IPS-18c (cell line): Measurements from ENCODE around the gene DCTN2.
"Not testable (repeated sequence)": the region's sequence is repeated elsewhere in the genome, so short reads cannot be mapped to it uniquely, and the experiment has no call there.

ENCODE experiments used
- H3K4me3 ChIP-seq: 2 replicates; pipeline ENCODE4 v1.7.0; 2013; ENCODE audit warnings: low read depth, mild to moderate bottlenecking, low read length, moderate library complexity; ENCODE audit not compliant: insufficient read depth
- H3K9me3 ChIP-seq: one replicate; pipeline ENCODE4 v1.6.1; 2013; ENCODE audit warnings: mild to moderate bottlenecking, low read length, moderate library complexity; ENCODE audit not compliant: control insufficient read depth, insufficient read depth

The DCTN2 gene

DNA sequence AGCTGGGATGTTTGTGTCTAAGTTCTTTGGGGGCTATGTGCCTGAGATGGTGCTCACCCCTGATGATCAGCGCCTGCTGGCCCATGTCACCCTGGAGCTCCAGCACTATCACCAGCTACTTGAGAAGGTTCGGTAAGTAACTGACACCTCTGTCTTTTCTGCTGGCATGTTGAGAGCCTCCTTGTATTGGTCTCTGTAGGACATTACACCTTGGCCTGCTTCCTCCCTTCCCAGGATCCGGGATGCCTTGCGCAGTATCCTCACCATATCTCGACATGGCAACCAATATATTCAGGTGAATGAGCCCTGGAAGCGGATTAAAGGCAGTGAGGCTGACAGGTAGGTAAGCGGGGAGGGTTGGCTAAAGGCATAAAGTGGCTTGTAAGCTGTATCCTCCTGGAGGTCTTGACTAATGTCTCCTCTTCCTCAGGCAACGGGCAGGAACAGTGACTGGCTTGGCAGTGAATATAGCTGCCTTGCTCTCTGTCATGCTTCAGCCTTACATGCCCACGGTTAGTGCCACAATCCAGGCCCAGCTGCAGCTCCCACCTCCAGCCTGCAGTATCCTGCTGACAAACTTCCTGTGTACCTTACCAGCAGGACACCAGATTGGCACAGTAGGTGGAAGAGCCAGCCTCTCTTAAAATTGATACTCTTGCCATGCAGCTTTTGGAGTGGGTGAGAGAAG is 32.1 kb downstream of the DCTN2 start:
- no peak overlapping the region for H3K4me3 ChIP-seq
- no peaks in the 10 kb centered on the region for H3K9me3 ChIP-seq

DNA sequence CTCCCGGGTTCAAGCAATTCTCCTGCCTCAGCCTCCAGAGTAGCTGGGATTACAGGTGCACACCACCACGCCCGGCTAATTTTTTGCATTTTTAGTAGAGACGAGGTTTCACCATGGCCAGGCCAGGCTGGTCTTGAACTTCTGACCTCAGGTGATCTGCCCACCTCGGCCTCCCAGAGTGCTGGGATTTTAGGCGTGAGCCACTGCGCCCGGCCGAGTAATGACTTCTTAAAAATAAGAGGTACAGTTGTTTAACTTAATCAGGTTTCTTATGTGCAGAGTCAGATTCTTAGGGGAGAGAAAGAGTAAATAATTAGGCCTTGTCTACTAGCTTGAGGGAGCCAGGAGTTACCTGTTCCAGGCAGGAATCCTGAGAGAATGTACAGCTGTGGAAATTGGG is 32.7 kb downstream of the DCTN2 start:
- not testable (repeated sequence) for H3K9me3 ChIP-seq, H3K4me3 ChIP-seq

DNA sequence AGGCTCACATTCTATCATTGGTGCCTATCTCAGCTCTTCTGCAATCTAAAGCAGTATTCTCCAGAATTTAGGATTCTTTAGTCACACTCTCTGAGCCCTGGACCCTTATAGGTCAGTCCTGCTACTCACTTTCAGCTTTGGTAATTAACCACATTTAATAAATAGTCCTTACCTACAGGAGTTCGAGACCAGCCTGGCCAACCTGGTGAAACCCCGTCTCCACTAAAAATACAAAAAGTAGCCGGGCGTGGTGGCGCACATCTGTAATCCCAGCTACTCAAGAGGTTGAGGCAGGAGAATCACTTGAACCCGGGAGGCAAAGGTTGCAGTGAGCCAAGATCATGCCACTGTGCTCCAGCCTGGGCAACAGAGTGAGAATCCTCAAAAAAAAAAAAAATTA is 33.3 kb downstream of the DCTN2 start:
- H3K4me3 ChIP-seq, H3K9me3 ChIP-seq: not testable (repeated sequence)

DNA sequence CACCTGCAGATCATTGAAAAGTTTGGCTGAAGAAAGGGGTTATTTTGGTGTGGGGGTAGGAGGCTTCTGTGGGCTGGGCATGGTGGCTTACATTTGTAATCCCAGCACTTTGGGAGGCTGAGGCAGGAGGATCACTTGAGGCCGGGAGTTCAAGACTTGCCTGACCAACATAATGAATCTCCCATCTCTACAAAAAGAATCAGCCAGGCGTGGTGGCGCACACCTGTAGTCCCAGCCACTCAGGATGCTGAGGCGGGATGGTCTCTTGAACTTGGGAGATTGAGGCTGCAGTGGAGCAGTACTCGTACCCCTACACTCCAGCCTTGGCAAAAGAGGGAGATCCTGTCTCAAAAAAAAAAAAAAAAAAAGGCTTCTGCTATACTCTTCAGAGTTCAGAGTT is 33.7 kb downstream of the DCTN2 start:
- Histone ChIP-seq H3K4me3 (no peak overlapping the region), H3K9me3 (no peaks in the 10 kb centered on the region)

DNA sequence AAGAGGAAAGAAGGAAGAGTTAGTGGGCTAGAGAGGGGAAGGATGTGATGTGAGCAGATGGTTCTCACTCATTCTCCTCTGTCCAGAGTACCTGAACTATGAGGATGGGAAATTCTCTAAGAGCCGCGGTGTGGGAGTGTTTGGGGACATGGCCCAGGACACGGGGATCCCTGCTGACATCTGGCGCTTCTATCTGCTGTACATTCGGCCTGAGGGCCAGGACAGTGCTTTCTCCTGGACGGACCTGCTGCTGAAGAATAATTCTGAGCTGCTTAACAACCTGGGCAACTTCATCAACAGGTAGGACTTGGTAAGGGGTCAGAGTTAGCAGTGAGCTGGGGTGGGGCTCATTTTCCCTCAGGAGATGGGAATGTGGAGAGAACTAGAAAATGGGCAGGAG is 34.3 kb downstream of the DCTN2 start:
- Histone ChIP-seq H3K9me3 (no peaks in the 10 kb centered on the region), H3K4me3 (no peak overlapping the region)

DNA sequence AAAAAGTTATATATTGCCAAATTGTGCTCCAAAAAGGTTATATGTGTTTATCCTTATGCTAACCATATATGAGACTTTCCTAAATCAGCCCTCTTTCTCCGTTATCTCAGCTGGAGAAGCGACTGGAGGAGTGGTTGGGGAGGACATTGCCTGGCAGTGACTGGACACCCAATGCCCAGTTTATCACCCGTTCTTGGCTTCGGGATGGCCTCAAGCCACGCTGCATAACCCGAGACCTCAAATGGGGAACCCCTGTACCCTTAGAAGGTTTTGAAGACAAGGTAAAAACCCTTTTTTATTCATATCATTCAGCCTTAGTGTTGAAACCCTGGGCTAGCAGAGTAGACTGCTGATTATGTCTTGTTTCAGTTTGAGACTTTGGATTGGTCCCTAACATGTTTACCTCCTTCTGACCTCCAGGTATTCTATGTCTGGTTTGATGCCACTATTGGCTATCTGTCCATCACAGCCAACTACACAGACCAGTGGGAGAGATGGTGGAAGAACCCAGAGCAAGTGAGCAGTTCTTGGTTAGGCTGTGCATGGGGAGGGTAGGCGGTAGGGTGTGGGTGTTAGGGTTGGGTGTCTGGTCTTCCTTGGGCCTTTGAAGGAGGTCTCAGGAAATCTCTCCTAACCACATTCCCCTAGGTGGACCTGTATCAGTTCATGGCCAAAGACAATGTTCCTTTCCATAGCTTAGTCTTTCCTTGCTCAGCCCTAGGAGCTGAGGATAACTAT is 35.2 kb downstream of the DCTN2 start:
- no peak overlapping the region; the same call in 1 of the 2 replicates for H3K4me3 ChIP-seq
- no peaks in the 10 kb centered on the region for H3K9me3 ChIP-seq

DNA sequence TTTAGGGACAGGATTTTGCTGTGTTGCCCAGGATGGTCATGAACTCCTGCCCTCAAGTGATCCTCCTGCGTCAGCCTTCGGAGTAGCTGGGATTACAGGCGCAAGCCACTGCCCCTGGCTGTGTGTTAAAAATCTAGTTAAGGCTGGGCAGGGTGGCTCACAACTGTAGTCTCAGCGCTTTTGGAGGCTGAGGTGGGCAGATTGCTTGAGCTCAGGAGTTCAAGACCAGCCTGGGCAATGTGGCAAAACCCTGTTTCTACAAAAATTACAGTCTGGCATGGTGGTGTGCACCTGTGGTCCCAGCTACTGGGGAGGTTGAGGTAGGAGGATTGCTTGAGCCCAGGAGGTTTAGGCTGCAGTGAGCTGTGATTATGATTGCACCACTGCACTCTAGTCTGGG is 35.8 kb downstream of the DCTN2 start:
- H3K9me3 ChIP-seq: no peaks in the 10 kb centered on the region
- H3K4me3 ChIP-seq: no peak overlapping the region

DNA sequence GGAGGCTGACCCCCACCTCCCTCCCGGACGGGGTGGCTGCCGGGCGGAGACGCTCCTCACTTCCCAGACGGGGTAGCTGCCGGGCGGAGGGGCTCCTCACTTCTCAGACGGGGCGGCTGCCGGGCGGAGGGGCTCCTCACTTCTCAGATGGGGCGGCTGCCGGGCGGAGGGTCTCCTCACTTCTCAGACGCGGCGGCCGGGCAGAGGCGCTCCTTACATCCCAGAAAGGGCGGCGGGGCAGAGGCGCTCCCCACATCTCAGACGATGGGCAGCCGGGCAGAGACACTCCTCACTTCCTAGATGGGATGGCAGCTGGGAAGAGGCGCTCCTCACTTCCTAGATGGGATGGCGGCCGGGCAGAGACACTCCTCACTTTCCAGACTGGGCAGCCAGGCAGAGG is 39.2 kb downstream of the DCTN2 start:
- H3K9me3 ChIP-seq, H3K4me3 ChIP-seq: not testable (repeated sequence)

DNA sequence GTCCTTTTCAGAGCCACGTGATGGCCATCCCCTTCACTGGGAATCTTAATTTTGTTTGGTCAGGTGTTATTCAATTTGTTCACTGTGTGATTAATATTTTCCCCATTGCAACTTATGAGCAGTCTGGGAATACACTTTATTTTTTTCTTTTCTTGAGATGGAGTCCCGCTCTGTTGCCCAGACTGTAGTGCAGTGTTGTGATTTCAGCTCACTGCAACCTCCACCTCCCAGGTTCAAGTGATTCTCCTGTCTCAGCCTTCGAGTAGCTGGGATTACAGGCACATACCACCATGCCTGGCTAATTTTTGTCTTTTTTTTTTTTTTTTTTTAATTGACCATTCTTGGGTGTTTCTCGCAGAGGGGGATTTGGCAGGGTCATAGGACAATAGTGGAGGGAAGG is 40.5 kb downstream of the DCTN2 start:
- H3K4me3 ChIP-seq, H3K9me3 ChIP-seq: not testable (repeated sequence)

DNA sequence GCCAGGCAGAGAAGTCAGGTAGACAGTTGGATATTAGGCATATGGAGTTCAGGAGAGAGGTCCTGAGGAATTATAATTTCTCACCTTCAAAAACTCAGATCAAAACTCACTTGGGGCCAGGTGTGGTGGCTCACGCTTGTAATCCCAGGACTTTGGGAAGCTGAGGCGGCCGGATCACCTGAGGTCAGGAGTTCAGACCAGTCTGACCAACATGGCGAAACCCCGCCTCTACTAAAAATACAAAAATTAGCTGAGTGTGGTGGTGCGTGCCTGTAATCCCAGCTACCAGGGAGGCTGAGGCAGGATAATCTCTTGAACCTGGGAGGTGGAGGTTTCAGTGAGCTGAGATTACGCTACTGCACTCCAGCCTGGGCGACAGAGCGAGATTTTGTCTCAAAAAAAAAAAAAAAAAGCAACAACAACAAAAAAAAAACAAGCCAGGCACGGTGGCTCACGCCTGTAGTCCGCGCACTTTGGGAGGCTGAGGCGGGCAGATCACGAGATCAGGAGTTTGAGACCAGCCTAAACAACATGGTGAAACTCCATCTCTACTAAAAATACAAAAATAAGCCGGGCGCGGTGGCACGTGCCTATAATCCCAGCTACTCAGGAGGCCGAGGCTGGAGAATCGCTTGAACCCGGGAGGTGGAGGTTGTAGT is 44.6 kb downstream of the DCTN2 start:
- H3K4me3 ChIP-seq: not testable (repeated sequence)

DNA sequence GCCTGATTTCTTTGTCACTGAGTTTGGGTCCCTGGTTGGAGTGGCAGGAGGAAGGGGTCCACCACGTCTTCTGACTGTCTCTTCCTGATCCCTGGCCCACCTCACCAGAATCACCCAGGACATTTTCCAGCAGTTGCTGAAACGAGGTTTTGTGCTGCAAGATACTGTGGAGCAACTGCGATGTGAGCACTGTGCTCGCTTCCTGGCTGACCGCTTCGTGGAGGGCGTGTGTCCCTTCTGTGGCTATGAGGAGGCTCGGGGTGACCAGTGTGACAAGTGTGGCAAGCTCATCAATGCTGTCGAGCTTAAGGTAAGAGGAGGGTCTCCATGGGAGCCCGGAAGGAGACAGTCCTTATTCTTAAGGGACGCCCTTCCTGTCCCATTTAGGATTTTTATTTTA is 46.8 kb downstream of the DCTN2 start:
- Histone ChIP-seq H3K4me3 (no peak overlapping the region), H3K9me3 (peaks cover 4% of the 10 kb centered on the region)

More for the DNA sequence above, 44.6 kb downstream of the DCTN2 start:
- not testable (repeated sequence) for H3K9me3 ChIP-seq

DNA sequence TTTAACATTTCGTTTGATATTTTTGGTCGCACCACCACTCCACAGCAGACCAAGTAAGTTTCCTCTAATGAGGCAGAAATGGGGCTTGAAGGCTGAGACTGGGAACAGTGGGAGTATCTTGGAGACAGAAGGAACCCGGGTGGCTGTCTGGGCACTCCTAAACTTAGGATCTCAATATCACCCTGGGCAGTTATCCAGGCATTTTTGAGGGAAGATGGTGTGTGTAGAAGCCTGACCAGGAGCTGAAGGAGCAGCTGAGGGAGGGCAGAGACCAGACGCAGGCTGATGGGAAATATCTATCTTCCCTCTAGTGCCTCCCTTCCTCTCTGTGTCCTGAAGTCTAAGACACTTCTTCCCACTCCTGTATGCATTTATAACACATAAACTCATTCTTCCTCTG is 48.4 kb downstream of the DCTN2 start:
- Histone ChIP-seq H3K4me3 (no peak overlapping the region), H3K9me3 (peaks cover 4% of the 10 kb centered on the region)

DNA sequence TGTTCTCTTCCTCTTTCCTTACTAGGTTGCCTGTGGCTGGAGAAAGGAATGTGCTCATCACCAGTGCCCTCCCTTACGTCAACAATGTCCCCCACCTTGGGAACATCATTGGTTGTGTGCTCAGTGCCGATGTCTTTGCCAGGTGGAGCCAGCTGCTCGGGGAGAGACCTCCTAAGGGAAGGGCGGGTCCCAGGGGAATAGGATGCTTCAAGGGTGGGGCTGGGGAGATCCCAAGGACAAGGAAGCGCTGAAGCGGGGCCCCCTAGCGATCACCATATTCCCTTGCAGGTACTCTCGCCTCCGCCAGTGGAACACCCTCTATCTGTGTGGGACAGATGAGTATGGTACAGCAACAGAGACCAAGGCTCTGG is 48.9 kb downstream of the DCTN2 start:
- no peak overlapping the region for H3K4me3 ChIP-seq
- peaks cover 4% of the 10 kb centered on the region for H3K9me3 ChIP-seq

DNA sequence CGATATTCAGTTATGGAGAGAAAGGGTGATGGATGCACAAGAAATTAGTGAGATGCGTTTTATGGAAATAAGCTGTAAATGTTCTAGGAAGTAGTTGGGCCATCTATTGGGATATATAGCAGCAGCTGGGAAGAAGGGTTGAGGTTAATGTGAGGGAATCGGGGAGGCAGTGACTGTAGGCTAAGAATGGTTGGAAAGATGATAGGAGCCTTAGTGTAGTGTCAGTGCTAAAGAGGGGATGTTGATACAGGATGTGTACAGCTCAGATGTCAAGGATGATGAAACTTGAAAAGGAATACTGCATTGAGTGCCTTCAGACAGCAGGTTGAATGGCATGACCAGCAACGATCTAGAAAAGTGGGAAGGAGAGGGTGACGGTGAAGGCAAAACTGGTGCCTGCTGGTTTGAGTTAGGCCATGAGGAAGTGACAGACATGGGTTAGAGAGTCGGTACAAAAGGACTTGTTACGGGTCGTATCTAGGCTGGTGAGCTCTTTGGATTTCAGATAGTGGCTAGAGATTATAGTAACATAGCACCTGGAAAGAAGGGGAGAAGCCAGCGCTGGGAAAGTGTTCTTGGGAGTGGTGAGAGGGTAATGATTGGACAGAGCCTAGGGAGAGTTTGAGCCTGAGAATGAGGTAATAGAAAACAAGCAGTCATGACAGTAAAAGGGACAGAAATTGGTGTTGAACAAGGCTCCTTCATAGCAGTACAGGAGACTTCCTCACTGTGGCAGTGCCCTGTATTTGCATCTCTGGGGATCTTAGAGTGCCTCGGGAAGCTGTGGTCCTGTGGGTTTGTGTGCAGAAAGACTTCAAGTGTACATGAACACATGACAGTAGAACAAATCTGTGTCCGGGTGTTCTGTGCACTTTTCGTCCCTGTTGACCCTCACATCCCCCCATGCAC is 49.5 kb downstream of the DCTN2 start:
- peaks cover 6% of the 10 kb centered on the region for H3K9me3 ChIP-seq
- no peak overlapping the region for H3K4me3 ChIP-seq

DNA sequence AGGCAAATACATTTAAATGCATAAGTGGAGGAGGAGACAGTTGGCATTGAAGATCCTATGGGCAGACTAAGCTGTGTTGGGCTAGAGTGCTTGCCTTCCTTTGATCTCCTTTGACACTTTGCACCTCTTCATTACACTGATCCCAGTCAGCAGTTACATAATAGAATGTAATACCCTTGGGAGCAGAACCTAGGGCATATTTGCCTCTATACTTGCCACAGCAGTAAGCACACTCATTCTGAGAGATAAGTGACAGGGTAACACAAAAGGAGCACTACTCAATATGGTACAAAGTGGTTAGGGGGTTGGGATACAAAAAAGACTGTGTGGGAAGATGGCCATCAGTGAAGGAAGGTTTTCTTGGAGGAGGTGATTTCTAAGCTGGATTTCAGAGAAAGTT is 50.2 kb downstream of the DCTN2 start:
- Histone ChIP-seq H3K4me3 (no peak overlapping the region), H3K9me3 (peaks cover 6% of the 10 kb centered on the region)

DNA sequence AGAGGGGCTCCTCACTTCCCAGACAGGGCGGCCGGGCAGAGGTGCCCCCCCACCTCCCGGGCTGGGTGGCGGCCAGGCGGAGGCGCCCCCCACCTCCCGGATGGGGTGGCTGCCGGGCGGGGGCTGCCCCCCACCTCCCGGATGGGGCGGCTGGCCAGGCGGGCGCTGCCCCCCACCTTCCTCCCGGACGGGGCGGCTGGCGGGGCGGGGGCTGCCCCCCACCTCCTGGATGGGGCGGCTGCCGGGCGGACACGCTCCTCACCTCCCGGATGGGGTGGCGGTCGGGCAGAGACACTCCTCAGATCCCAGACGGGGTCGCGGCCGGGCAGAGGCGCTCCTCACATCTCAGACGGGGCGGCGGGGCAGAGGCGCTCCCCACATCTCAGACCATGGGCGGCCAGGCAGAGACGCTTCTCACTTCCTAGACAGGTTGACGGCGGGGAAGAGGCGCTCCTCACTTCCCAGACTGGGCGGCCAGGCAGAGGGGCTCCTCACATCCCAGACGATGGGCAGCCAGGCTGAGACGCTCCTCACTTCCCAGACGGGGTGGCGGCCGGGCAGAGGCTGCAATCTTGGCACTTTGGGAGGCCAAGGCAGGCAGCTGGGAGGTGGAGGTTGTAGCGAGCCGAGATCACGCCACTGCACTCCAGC is 51.8 kb downstream of the DCTN2 start:
- not testable (repeated sequence) for H3K4me3 ChIP-seq, H3K9me3 ChIP-seq
